Measurements from ENCODE around the gene ZNF618. TPM values are rescaled to one million over a fixed set of nuclear protein-coding genes. Genes with fewer than 3 reads are reported as not detected.
A peak's percentile ranks its signal among the peaks of the same experiment; 100 is the strongest.

ZNF618 gene
- polyA plus RNA-seq, 3 donors from 2014 or later: 1.4 to 4.1 (median 3.9) TPM

DNA sequence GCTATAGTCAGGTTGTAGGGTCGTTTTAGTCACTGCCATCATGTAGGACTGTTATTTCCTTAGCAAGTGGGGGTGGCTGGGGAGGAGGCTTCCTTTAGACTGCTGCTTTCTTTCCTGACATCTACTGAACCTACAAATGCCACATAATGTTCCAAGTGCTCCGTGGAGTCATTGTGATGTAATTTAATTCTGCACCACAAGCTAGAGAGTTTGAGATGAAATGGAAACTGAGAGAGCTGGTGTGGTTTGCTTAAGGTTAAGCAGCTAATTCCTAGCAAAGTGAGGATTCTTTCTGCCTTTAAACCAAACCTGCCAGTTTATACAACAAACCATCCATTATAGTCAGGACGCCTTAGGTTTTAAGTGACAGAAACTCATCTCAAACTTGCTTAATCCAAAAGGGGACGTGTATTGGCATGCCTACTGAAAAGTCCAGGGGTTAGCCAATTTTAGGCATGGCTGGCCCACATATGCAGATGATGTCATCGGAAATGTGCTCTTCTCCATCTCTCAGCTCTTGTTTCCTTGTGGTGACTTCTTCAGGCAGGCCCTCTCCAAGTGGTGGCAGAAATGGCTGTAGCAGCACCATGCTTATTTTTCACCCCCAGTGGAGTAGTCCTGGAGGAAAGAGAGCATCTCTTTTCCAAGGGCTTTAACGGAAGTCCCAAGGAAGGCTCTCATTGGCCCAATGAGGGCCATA lies 30.5 kb downstream of the ZNF618 start:
- H3K4me1 Mint-ChIP-seq: no peaks in the 10 kb centered on the region
- peaks cover 8 to 28% (median 23%) of the 10 kb centered on the region in 3 donors for H3K36me3 Mint-ChIP-seq
- H3K27me3 Mint-ChIP-seq (ENCODE audit: low read depth in 3 of 3): peaks cover 0 to 4% (median 2%) of the 10 kb centered on the region in 3 donors
- no peak overlapping the region for H3K4me3 Mint-ChIP-seq
- no peak for DNase-seq
- peaks cover 4 to 16% (median 6%) of the 10 kb centered on the region in 6 donors for H3K9me3 Mint-ChIP-seq
- H3K27ac Mint-ChIP-seq: no peak overlapping the region

DNA sequence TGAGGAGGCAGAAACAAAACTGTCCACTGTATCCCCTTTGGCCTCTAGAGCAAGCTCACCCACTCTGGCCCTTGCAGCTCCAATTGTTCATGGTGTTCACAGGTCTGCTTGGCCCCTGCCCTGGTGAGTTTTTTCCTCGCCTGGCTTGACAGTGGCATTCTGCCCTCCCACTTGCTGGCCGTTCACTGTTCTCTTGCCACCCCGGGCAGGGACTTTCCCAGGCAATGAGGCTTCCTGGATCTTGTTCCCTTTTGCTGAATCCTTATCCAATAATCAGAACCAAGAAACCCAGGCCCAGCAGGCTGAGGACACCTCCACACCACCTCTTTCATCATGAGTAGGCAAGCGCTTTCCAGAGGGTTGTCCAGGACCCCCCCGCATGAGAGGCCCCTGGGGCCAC lies 31.2 kb downstream of the ZNF618 start:
- no peak for DNase-seq
- Mint-ChIP-seq H3K9me3 (peaks cover 4 to 16% (median 6%) of the 10 kb centered on the region in 6 donors), H3K4me1 (no peaks in the 10 kb centered on the region), H3K36me3 (peaks cover 8 to 22% (median 22%) of the 10 kb centered on the region in 3 donors), H3K27me3 (ENCODE audit: low read depth in 3 of 3) (peaks cover 0 to 4% (median 2%) of the 10 kb centered on the region in 3 donors), H3K4me3 (no peak overlapping the region), H3K27ac (no peak overlapping the region)

DNA sequence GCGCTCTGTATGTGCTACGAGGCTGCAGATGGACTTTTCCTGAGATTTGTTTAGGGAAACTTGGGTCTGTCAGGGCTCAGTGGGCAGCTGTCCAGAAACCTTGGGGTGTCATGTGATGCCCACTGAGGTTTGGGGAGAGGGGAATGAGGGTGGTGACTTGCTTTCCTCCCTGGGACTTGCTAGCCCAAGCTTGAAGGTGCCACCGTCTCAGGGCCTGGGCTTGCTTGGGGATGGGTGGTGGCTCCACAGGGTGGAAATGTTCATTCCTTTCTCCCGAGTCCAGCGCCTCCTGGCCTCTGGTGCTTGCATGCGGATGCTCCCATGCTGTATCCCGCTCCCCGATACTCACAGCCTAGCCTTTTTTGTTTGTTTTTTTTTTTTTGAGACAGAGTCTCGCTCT lies 33.3 kb downstream of the ZNF618 start:
- Mint-ChIP-seq H3K27me3 (ENCODE audit: low read depth in 3 of 3) (peaks cover 0 to 2% (median 2%) of the 10 kb centered on the region in 3 donors), H3K27ac (no peak overlapping the region), H3K4me1 (no peaks in the 10 kb centered on the region)

DNA sequence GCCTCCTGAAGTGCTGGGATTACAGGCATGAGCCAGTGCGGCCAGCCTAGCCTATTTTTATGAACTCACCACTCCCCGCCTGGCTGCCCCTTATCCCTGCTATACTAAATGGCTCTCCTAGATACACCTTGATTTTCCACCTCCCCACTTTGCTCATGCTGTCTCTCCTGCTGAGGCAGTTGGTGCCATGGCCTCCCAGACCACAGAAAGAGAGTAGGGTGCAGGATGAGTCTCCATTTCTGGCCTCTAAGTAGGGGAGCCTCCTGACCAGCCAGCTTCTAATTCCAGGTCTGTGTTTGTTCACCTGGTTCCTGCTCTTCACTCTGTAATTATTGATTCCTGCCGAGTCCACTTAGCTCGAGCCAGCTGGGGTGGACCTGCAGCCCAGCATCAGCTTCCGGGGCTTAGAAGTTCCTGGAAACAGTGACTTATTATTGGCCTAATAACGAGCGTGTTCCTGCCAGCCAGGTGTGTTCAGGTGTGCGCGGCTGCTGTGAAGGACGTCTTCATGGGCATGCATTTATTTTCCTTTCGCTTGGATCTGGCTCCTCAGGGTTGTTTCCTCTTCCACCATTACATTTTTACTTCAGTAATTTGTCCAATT lies 34.0 kb downstream of the ZNF618 start:
- Mint-ChIP-seq H3K4me1 (no peaks in the 10 kb centered on the region), H3K27me3 (ENCODE audit: low read depth in 3 of 3) (peaks cover 0 to 2% (median 0%) of the 10 kb centered on the region in 3 donors), H3K27ac (no peak overlapping the region), H3K36me3 (no peaks in the 10 kb centered on the region), H3K9me3 (peaks cover 0 to 2% (median 0%) of the 10 kb centered on the region in 6 donors), H3K4me3 (no peak overlapping the region)
- DNase-seq: no peak

More for the DNA sequence above, 33.3 kb downstream of the ZNF618 start:
- Mint-ChIP-seq H3K4me3 (no peak overlapping the region), H3K9me3 (peaks cover 0 to 4% (median under 1%) of the 10 kb centered on the region in 6 donors), H3K36me3 (peaks cover 0 to 5% (median under 1%) of the 10 kb centered on the region in 3 donors)
- no peak for DNase-seq

DNA sequence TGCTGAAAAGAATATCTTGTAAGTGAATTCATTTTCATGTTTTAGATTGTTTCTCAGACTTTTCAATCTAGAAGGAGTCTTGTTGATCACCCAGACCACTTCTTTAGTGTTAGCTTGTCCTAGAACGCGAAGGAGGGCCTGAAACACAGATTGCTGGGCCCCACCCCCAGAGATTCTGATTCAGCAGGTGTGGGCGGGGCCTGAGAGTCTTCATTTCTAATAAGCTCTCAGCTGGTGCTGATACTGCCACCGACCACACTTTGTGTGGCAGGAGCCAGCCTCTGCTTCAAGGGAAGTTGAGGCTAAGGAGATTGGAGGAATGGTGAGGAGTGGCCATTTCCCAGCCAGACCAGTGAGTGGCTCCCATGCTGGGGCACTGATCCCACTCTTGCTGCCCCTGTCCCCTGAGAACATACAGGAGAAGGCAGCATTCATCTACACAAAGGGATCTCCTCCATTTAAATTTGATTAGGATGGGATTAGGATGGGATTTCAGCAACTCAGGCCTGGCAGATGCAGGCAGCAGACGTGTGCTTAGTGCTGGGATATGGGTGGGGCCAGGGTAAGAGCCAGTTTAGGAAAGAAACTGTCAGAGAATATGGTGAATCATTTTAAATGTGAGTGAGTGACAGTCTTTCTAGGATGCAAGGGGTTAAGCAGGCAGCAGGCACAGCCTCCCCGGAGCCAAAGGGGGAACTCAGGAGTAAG lies 35.9 kb downstream of the ZNF618 start:
- DNase-seq: no peak
- Mint-ChIP-seq H3K9me3 (no peaks in the 10 kb centered on the region), H3K27ac (peak overlapping the region in 1 of 6 donors; percentile 29), H3K4me1 (peaks cover 0 to 3% of the 10 kb centered on the region in 2 donors), H3K4me3 (no peak overlapping the region), H3K36me3 (no peaks in the 10 kb centered on the region), H3K27me3 (ENCODE audit: low read depth in 3 of 3) (no peaks in the 10 kb centered on the region)

DNA sequence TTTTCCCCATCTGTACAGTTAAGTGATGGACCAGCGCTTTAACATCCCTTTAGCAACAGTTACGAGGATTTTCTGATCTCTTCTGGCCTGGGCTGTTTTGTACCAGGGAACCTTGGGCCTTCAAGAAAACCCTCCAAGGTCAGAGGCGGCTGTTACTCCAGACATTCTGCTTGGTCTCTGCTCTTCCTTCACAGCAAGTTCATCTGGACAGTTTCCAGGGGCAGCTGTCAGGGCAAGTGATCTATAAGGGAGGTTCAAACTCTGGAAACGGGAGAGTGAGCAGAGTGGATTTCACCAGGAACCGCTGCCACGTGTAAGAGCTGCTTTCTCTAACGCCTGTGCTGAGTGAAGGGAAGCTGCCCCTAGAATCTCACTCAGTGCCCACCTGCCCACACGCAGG lies 36.7 kb downstream of the ZNF618 start:
- Mint-ChIP-seq H3K4me1 (peaks cover 0 to 3% of the 10 kb centered on the region in 2 donors), H3K9me3 (no peaks in the 10 kb centered on the region), H3K27me3 (ENCODE audit: low read depth in 3 of 3) (no peaks in the 10 kb centered on the region), H3K4me3 (no peak overlapping the region), H3K27ac (no peak overlapping the region), H3K36me3 (peaks cover 0 to 4% (median 0%) of the 10 kb centered on the region in 3 donors)
- DNase-seq: no peak

DNA sequence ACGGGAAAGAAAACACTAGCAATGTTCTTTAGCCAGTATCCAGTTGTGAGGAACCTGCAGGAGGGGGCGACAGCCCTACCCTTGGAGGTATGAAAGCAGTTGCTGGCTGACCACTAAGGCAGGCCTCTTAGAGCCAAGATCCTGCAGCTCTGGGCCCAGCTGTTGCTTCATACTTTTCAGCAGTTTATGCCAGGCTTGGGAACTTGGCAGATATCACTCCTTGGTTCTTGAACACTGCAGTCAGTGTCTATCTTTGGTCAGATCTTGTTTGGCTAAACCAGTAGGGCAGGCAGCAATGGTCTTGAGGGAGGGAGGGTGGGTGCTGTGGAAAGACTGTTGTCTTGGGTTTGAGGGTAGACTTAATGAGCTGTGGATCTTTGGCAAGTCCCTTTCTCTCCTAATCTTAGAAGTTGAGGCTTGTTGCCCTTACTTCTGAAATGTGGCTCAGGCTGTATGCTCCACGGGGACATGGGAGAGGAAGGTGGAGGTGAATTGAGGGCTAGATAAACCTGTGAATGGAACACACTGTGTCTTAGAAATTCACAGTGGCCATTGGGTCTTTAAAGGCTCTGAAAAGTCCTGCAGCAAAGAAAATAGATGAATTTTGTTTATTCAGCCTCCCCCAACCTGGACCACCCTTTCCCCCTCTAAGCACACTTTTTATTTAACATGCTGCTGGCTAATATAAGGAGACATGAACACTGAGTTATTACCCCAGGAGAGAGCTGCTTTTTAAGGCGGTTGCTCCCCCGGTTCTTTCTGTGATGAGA lies 37.5 kb downstream of the ZNF618 start:
- peaks cover 0 to 3% of the 10 kb centered on the region in 2 donors for H3K4me1 Mint-ChIP-seq
- H3K4me3 Mint-ChIP-seq: no peak overlapping the region
- no peaks in the 10 kb centered on the region for H3K9me3 Mint-ChIP-seq
- no peaks in the 10 kb centered on the region for H3K27me3 Mint-ChIP-seq (ENCODE audit: low read depth in 3 of 3)
- H3K36me3 Mint-ChIP-seq: peaks cover 0 to 4% (median 0%) of the 10 kb centered on the region in 3 donors
- DNase-seq: no peak
- H3K27ac Mint-ChIP-seq: peak overlapping the region in 1 of 6 donors; percentile 26

DNA sequence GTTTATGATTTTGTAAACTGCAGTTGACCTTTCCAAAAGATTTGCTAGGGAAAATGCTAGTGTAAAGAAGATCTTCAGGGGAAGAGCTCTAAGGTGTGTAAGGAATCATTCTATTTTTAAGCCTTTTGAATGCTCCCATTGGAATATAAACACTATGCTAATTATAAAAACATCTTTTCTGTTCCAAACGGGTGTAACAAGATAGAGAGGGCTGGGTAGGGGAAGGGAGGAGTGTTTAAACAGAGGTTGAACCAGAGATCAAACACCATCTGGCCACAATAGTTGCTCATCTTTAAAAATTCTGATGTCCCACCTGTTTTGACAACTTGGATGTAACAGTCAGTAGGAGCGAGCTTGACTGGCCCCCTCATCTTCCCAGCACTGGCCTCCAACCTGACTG lies 38.4 kb downstream of the ZNF618 start:
- Mint-ChIP-seq H3K27me3 (ENCODE audit: low read depth in 3 of 3) (no peaks in the 10 kb centered on the region), H3K4me3 (no peak overlapping the region), H3K36me3 (peaks cover 0 to 4% (median 0%) of the 10 kb centered on the region in 3 donors), H3K27ac (no peak overlapping the region), H3K9me3 (no peaks in the 10 kb centered on the region), H3K4me1 (peaks cover 0 to 3% of the 10 kb centered on the region in 2 donors)
- DNase-seq: no peak

DNA sequence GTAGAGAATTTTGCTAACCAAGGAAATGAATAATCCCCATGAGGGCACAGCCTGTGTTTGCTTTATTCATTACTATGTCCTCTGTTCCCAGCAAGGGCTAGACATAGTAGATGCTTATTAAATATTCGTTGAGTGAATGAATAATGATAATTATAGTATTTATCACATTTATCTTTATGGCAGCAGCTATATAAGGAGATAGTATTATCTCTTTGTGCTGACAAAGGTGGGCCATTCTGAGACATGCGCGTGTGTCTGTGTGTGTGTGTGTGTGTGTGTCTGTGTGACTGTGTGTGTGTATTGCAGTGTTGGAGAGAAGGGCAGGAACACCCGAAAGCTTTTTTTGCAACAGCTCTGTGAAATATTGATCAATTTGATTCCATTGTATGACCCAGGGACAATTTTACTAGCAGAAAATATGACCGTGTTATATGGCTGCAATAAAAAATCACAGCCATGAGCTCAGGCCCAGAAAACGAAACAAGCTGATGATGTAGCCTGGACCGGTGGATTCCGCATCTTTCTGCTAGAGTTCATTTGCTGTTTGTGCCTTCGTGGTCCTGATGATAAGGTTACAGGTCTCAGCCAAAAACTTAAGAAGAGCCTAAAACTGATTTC lies 39.8 kb downstream of the ZNF618 start:
- Mint-ChIP-seq H3K9me3 (no peaks in the 10 kb centered on the region), H3K4me1 (peaks cover 0 to 3% of the 10 kb centered on the region in 2 donors), H3K4me3 (no peak overlapping the region), H3K36me3 (peaks cover 0 to 4% (median 0%) of the 10 kb centered on the region in 3 donors), H3K27me3 (ENCODE audit: low read depth in 3 of 3) (no peaks in the 10 kb centered on the region), H3K27ac (no peak overlapping the region)
- no peak for DNase-seq

DNA sequence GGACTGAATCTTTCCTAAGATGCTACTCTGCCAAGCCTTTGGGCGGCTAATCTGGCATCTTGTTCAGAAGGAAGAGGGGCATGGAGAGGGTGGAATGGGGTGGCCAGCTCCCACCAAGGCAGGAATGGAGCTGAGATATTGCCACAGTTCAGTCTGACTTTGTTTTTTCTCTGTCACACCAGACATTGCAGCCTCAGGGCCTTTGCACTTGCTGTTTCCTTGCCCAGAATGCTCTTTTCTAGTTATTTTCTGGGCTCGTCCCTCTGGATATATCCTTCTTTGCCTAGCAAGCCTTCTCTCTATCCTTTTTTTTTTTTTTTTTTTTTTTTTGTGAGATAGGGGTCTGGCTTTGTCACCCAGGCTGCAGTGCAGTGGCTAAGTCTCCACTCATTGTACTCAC lies 40.8 kb downstream of the ZNF618 start:
- no peak for DNase-seq
- peaks cover 0 to 4% (median under 1%) of the 10 kb centered on the region in 3 donors for H3K36me3 Mint-ChIP-seq
- no peak overlapping the region for H3K27ac Mint-ChIP-seq
- peaks cover 2 to 3% of the 10 kb centered on the region in 2 donors for H3K4me1 Mint-ChIP-seq
- peaks cover 0 to 2% (median 0%) of the 10 kb centered on the region in 3 donors for H3K27me3 Mint-ChIP-seq (ENCODE audit: low read depth in 3 of 3)
- peaks cover 0 to under 1% (median 0%) of the 10 kb centered on the region in 6 donors for H3K9me3 Mint-ChIP-seq
- H3K4me3 Mint-ChIP-seq: no peak overlapping the region

DNA sequence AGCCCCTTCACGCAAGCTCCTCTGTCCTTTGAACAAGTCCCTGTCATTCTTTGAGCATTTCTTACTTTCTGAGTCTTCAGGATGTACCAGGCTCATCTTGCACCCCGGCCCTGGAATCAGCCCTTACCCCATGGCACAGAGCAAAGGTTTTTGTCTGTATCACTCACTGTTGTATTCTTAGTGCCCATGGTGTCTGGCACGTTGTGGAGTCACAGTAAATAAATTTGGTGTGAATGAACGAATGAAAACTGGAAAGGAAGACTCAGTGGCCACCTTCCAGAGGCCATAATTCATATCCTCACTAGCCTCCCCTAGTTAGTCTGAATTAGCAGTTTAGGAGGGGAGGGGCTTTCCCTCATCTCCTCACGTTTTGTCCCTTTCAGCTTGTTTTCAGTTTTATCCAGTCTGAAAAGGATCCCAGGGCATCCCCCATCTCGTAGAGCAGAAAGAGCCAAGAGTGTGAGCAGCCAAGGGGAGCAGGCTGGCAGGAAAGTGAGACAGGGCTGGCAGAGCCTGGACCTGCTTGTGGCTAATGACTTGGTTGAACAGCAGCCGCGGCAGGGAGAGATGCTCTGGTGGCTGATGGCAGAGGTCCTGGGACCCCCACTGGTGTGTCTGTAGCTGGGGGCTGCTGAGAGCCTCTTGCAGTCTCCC lies 42.7 kb downstream of the ZNF618 start:
- peaks cover 0 to 2% (median 0%) of the 10 kb centered on the region in 3 donors for H3K27me3 Mint-ChIP-seq (ENCODE audit: low read depth in 3 of 3)
- peaks cover 0 to 5% (median 2%) of the 10 kb centered on the region in 6 donors for H3K9me3 Mint-ChIP-seq
- no peak overlapping the region for H3K27ac Mint-ChIP-seq
- H3K4me1 Mint-ChIP-seq: peaks cover 7 to 11% of the 10 kb centered on the region in 2 donors
- peaks cover 4 to 11% (median 8%) of the 10 kb centered on the region in 3 donors for H3K36me3 Mint-ChIP-seq
- no peak for DNase-seq
- no peak overlapping the region for H3K4me3 Mint-ChIP-seq

DNA sequence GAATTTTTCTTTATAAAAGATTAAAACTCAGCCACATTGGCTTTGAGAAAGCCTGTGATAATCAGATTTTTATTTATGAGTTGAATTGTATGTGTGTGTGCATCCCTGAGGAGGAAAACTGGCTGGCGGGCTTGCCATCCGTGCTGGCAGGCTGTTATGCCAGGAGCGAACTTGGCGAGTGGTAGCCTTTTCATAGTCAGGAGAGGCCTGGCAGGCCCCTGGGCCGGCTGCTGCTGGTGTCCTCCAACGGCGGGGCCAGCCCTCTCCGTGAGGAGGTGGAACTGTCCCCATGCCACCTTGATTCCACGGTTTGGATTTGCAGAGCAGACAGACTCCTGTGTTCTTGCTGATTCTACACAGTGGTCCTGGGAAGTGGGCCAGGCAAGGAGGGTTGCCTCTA lies 43.3 kb downstream of the ZNF618 start:
- Mint-ChIP-seq H3K4me1 (peaks cover 7 to 11% of the 10 kb centered on the region in 2 donors), H3K36me3 (peaks cover 4 to 11% (median 8%) of the 10 kb centered on the region in 3 donors), H3K27me3 (ENCODE audit: low read depth in 3 of 3) (peaks cover 0 to 2% (median 0%) of the 10 kb centered on the region in 3 donors), H3K4me3 (no peak overlapping the region), H3K9me3 (peaks cover 0 to 5% (median 4%) of the 10 kb centered on the region in 6 donors), H3K27ac (no peak overlapping the region)
- DNase-seq: no peak

Data from immature natural killer cell (primary cell).